Measurements from ENCODE around the gene IQSEC3.

GRCh38 chr12:117311-117710 is 50.7 kb downstream of the IQSEC3 start:
- TF ChIP-seq FOXM1 (IDR thresholded peaks at IDR 0.05; ENCODE audit: low read depth, low read length) (no peak), CTCF (IDR thresholded peaks at IDR 0.05 in 2 of 3, conservative IDR thresholded peaks at IDR 0.05 in 1 of 3; ENCODE audit: control insufficient read depth in 2 of 3, extremely low read depth in 1 of 3, insufficient read depth in 1 of 3, low read depth in 3 of 3, low read length in 3 of 3) (no peak), PAX5 (IDR thresholded peaks at IDR 0.05; ENCODE audit: borderline replicate concordance, low read depth, low read length) (no peak), SIN3A (IDR thresholded peaks at IDR 0.05; ENCODE audit: low read depth, low read length) (no peak), ESRRA (IDR thresholded peaks at IDR 0.05; ENCODE audit: low read length) (no peak)
